Ishikawa (cell line): Measurements from ENCODE around the gene KRCC1.

ENCODE experiments used
- CEBPB ChIP-seq: IDR thresholded peaks from 2 replicates; pipeline ENCODE4 v1.6.1; 2012
- EGR1 ChIP-seq: IDR thresholded peaks from 2 replicates; pipeline ENCODE4 v1.6.1; 2012
- EP300 ChIP-seq: IDR thresholded peaks from 2 replicates; pipeline ENCODE4 v1.6.1; 2012; ENCODE audit warnings: borderline replicate concordance
- MAX ChIP-seq: IDR thresholded peaks from 2 replicates; pipeline ENCODE4 v1.6.1; 2012
- RAD21 ChIP-seq: IDR thresholded peaks from 2 replicates; pipeline ENCODE4 v1.6.1; 2012; ENCODE audit warnings: low read depth
- TAF1 ChIP-seq: IDR thresholded peaks from 2 replicates; pipeline ENCODE4 v1.6.1; 2012; ENCODE audit warnings: low read depth, mild to moderate bottlenecking
- TCF12 ChIP-seq: IDR thresholded peaks from 2 replicates; pipeline ENCODE4 v1.6.1; 2012; ENCODE audit warnings: low read depth
- USF1 ChIP-seq: IDR thresholded peaks from 2 replicates; pipeline ENCODE4 v1.6.1; 2012
- ZBTB7A ChIP-seq: IDR thresholded peaks from 2 replicates; pipeline ENCODE4 v1.6.1; 2012; ENCODE audit warnings: low read depth

- TF ChIP-seq EP300: no peak
- TF ChIP-seq EGR1: no peak
- no peak for TF ChIP-seq MAX
- TF ChIP-seq TCF12: no peak
- TF ChIP-seq USF1: no peak
- TF ChIP-seq TAF1: no peak
- TF ChIP-seq CEBPB: no peak
- no peak for TF ChIP-seq ZBTB7A
- TF ChIP-seq RAD21: no peak
Observed at GRCh38 chr2:88002359-88002707, 53.2 kb downstream of the KRCC1 start.
